Measurements from ENCODE around the gene FBF1. TPM values are rescaled to one million over a fixed set of nuclear protein-coding genes. Genes with fewer than 3 reads are reported as not detected.
A peak's percentile ranks its signal among the peaks of the same experiment; 100 is the strongest.

Gene FBF1
- total RNA-seq, 3 donors from 2014 or later (not counting 1 experiment from before 2014, with no cell fraction given): 24.9 to 34.0 (median 33.0) TPM

GRCh38 chr17:75979705-75980187 lies 38.9 kb upstream of the FBF1 start:
- Histone ChIP-seq H3K4me3 (ENCODE audit: low read length) (peak overlapping the region; percentile 96), H3K36me3 (ENCODE audit: control insufficient read depth, insufficient read depth, low read length) (peaks cover 2% of the 10 kb centered on the region), H3K9me3 (ENCODE audit: control insufficient read depth, insufficient read depth, low read length) (no peaks in the 10 kb centered on the region), H3K27me3 (ENCODE audit: control insufficient read depth, insufficient read depth, low read length) (no peaks in the 10 kb centered on the region), H3K4me1 (ENCODE audit: control insufficient read depth, insufficient read depth, low read length) (peaks cover 19% of the 10 kb centered on the region), H3K27ac (ENCODE audit: low read length) (peak overlapping the region; percentile 93)
- Mint-ChIP-seq H3K4me1 (peaks cover 28 to 33% of the 10 kb centered on the region in 2 donors), H3K9me3 (no peaks in the 10 kb centered on the region), H3K36me3 (no peaks in the 10 kb centered on the region), H3K27me3 (ENCODE audit: low read depth in 2 of 2) (no peaks in the 10 kb centered on the region), H3K27ac (peak overlapping the region; percentile 99 to 100), H3K4me3 (peak overlapping the region; percentile 96)
- intact Hi-C loops (cut with micrococcal nuclease): loop anchor here (1.0 kb wide), 1 partner anchor 38 kb away; the partner anchor contains the start of gene FBF1
- no peak for DNase-seq
- TF ChIP-seq CTCF (IDR thresholded peaks at IDR 0.05): no peak
- 7% methylated on average over 19 of the region's 19 CpGs for WGBS (ENCODE audit: insufficient coverage)
- peak; percentile 28 to 35 (median 30) for ATAC-seq

GRCh38 chr17:75978938-75979704 lies 38.3 kb upstream of the FBF1 start, which contains the start of the genes ACOX1 and TEN1:
ACOX1 (minus strand) TSS chr17:75979166; CDS start chr17:75979073, 93 bp downstream.
TEN1 (plus strand) TSS chr17:75979240; CDS start chr17:75986193, 6,953 bp downstream.
- peak within 1 kb of the TSS; percentile 99 to 100 for H3K27ac Mint-ChIP-seq
- TF ChIP-seq CTCF (IDR thresholded peaks at IDR 0.05): peak; percentile 33
- Histone ChIP-seq H3K4me3 (ENCODE audit: low read length) (peak within 1 kb of the TSS; percentile 96), H3K4me1 (ENCODE audit: control insufficient read depth, insufficient read depth, low read length) (peaks cover 19% of the 10 kb centered on the region), H3K9me3 (ENCODE audit: control insufficient read depth, insufficient read depth, low read length) (no peaks in the 10 kb centered on the region), H3K27me3 (ENCODE audit: control insufficient read depth, insufficient read depth, low read length) (no peaks in the 10 kb centered on the region), H3K36me3 (ENCODE audit: control insufficient read depth, insufficient read depth, low read length) (peaks cover 4% of the 10 kb centered on the region), H3K27ac (ENCODE audit: low read length) (peak within 1 kb of the TSS; percentile 93)
- ATAC-seq (peak; percentile 90 to 97 (median 91)), DNase-seq (peak; percentile 90 to 98)
- H3K9me3 Mint-ChIP-seq: no peaks in the 10 kb centered on the region
- WGBS (ENCODE audit: insufficient coverage): under 1% methylated on average over 72 of the region's 72 CpGs
- H3K4me3 Mint-ChIP-seq: peak within 1 kb of the TSS; percentile 96
- peaks cover 28 to 33% of the 10 kb centered on the region in 2 donors for H3K4me1 Mint-ChIP-seq
- no peaks in the 10 kb centered on the region for H3K27me3 Mint-ChIP-seq (ENCODE audit: low read depth in 2 of 2)
- intact Hi-C loops (cut with micrococcal nuclease): loop anchor here (1.0 kb wide), 1 partner anchor 38 kb away; the partner anchor contains the start of gene FBF1
- no peaks in the 10 kb centered on the region for H3K36me3 Mint-ChIP-seq

GRCh38 chr17:75976175-75976848 lies 35.5 kb upstream of the FBF1 start:
- H3K27me3 ChIP-seq (ENCODE audit: control insufficient read depth, insufficient read depth, low read length): no peaks in the 10 kb centered on the region
- Mint-ChIP-seq H3K27ac (peak overlapping the region in 1 of 2 donors; percentile 39), H3K36me3 (no peaks in the 10 kb centered on the region), H3K27me3 (ENCODE audit: low read depth in 2 of 2) (no peaks in the 10 kb centered on the region), H3K4me3 (peak overlapping the region; percentile 52), H3K9me3 (no peaks in the 10 kb centered on the region), H3K4me1 (peaks cover 28 to 33% of the 10 kb centered on the region in 2 donors)
- DNase-seq: no peak
- H3K9me3 ChIP-seq (ENCODE audit: control insufficient read depth, insufficient read depth, low read length): no peaks in the 10 kb centered on the region
- peaks cover 8% of the 10 kb centered on the region for H3K36me3 ChIP-seq (ENCODE audit: control insufficient read depth, insufficient read depth, low read length)
- TF ChIP-seq CTCF (IDR thresholded peaks at IDR 0.05): no peak
- no peak overlapping the region for H3K27ac ChIP-seq (ENCODE audit: low read length)
- peaks cover 19% of the 10 kb centered on the region for H3K4me1 ChIP-seq (ENCODE audit: control insufficient read depth, insufficient read depth, low read length)
- no peak overlapping the region for H3K4me3 ChIP-seq (ENCODE audit: low read length)
- WGBS (ENCODE audit: insufficient coverage): 90% methylated on average over 7 of the region's 9 CpGs
- no peak for ATAC-seq
- intact Hi-C loops (cut with micrococcal nuclease): no loop called here
